Endometrial microvascular endothelial cells (primary cell): Measurements from ENCODE around the gene GNG13. TPM values are rescaled to one million over a fixed set of nuclear protein-coding genes. Genes with fewer than 3 reads are reported as not detected.
"Not testable (repeated sequence)": the region's sequence is repeated elsewhere in the genome, so short reads cannot be mapped to it uniquely, and the experiment has no call there.

ENCODE experiments used
- in situ Hi-C: cut with HindIII; loops from 2 replicates; pipeline ENCODE4 v1.10.0; 2017; ENCODE audit warnings: low sequenced_read_pairs, low pct_unique_long_range_greater_than_20kb; ENCODE audit errors: inconsistent ontology term
- total RNA-seq: library from RNA; depleted of rRNA; stranded (reverse); fragments of >200 nt; gene quantifications from one replicate; pipeline ENCODE4 v1.2.3, GENCODE V29; 2015; ENCODE audit errors: inconsistent ontology term

GNG13 gene
- total RNA-seq, 1 donor from 2014 or later, result not detected

DNA sequence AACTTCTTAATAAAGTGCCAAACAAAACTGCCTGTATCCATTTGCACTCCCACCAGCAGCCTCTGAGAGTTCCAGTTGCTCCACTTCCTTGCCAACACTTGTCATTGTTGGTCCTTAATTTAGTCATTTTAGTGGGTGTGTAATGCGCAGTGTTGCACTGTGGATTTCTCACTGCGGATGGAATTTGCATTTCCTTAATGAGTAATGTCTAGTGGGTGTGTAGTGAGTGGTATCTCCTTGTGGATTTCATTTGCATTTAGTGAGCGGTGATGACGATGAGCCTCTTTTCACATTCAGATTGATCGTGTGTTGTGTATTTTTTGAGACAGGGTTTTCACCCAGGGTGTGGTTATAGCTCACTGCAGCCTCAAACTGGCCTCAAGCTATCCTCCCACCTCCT lies 44.1 kb downstream of the GNG13 start:
- in situ Hi-C loops, result no loop called here

GRCh38 chr16:754656-755055 lies 45.9 kb downstream of the GNG13 start:
- in situ Hi-C loops, result no loop called here

GRCh38 chr16:754121-754607 lies 46.4 kb downstream of the GNG13 start:
- in situ Hi-C loops, result not testable (repeated sequence)

- in situ Hi-C loops, result no loop called here
These were observed 48.6 kb downstream of the GNG13 start for GRCh38 chr16:752007-752312.

DNA sequence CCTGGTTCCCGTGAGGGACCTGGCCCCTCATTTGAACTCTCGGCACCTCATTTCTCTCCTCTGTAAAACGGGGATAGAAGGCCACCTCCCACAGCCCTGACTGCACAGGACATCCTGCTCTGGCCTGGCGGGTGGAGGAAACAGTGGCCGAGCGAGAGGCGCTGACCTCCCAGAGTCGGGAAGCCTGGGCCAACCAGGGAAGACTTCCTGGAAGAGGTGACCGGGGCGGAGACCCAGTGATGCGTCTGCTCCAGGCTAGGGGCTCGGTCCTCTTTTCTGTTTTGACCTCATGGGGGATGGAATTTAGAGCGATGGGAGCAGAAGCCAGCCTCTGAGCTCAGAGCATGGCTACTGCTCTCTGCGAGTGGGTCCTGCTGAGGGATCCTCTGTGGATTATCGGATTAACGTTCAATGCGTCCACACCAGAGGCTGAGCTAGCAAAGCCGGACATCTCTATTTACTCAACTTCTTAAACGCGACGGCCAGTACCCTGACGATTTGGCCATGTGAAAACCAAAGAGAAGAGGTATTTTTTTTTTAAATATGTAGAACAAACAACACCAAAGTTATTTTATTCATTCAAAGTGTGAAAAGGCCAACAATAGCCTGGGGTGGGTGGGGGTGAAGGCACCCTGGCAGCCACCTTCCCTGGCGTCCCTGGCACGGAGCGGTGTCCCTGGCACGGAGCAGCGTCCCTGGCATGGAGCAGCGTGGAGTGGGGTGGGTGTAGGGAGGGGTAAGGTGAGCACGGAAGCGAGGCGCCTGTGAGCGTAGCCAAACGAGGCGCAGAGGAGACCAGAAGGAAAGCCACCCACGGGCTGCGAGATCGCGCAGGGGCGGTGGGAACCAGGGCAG lies 49.2 kb downstream of the GNG13 start:
- in situ Hi-C loops, result no loop called here

DNA sequence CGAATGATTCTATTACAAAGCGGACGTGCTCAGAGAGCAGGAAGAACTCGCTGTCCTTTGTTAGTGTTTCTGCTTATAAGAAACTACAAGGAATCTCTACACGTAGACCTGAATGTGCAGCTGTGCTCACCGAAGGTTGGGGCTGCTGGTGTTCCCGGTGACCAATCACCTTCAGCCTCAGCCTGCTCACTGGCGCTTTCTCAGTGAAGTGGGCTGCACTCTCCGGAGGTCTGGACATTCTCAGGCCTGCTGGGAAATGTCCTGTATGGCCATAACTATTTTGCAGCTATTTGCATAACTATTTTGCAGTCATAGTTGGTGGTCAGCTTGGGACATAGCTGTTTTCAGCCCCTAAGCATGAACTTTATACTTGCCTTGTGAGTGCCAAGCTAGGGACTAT lies 50.0 kb downstream of the GNG13 start:
- in situ Hi-C loops, result no loop called here

GRCh38 chr16:749010-749409 lies 51.5 kb downstream of the GNG13 start:
- in situ Hi-C loops, result no loop called here

Other genes starting within 250 kb of the GNG13 start
- not detected for gene PRR35, start 240.3 kb downstream of the GNG13 start, total RNA-seq
- not detected for gene NHLRC4, start 233.7 kb downstream of the GNG13 start, total RNA-seq
- gene PIGQ, start 230.8 kb downstream of the GNG13 start, total RNA-seq, result 29.1 TPM
- 9.9 TPM for gene RAB40C, start 210.7 kb downstream of the GNG13 start, total RNA-seq
- not detected for gene WFIKKN1, start 169.7 kb downstream of the GNG13 start, total RNA-seq
- gene METTL26, start 164.4 kb downstream of the GNG13 start, total RNA-seq, result 119 TPM
- 23.4 TPM for gene MCRIP2, start 158.9 kb downstream of the GNG13 start, total RNA-seq
- gene WDR90, start 151.4 kb downstream of the GNG13 start, total RNA-seq, result 39.7 TPM
- 41.3 TPM for gene RHOT2, start 132.6 kb downstream of the GNG13 start, total RNA-seq
- 2.1 TPM for gene RHBDL1, start 125.1 kb downstream of the GNG13 start, total RNA-seq
- 229 TPM for gene STUB1, start 120.3 kb downstream of the GNG13 start, total RNA-seq
- 68.2 TPM for gene JMJD8, start 116.4 kb downstream of the GNG13 start, total RNA-seq
- 6.3 TPM for gene WDR24, start 110.3 kb downstream of the GNG13 start, total RNA-seq
- gene FBXL16, start 94.9 kb downstream of the GNG13 start, total RNA-seq, result not detected
- 17.2 TPM for gene METRN, start 85.6 kb downstream of the GNG13 start, total RNA-seq
- gene ANTKMT, start 79.6 kb downstream of the GNG13 start, total RNA-seq, result 14.0 TPM
- gene CCDC78, start 74.3 kb downstream of the GNG13 start, total RNA-seq, result not detected
- not detected for gene HAGHL, start 73.6 kb downstream of the GNG13 start, total RNA-seq
- 34.5 TPM for gene CIAO3, start 59.7 kb downstream of the GNG13 start, total RNA-seq
- gene MSLN, start 40.0 kb downstream of the GNG13 start, total RNA-seq, result not detected
- gene RPUSD1, start 12.4 kb downstream of the GNG13 start, total RNA-seq, result 77.6 TPM
- 33.9 TPM for gene CHTF18, start 12.1 kb downstream of the GNG13 start, total RNA-seq
- gene LMF1, start 170.2 kb upstream of the GNG13 start, total RNA-seq, result 6.3 TPM
- gene SOX8, start 181.0 kb upstream of the GNG13 start, total RNA-seq, result not detected